Activated CD4-positive, alpha-beta T cell treated with anti-CD3 and anti-CD28 coated beads, Interleukin-10, Interleukin-2, amounts not matched to agents 100 ng/mL and 50 ng/mL, durations not matched to agents 16 hours and 8 hours (primary cell): ENCODE results near the gene ECI1.

Experiments
- DNase-seq: peaks from one replicate; pipeline ENCODE4 v3.0.0-alpha.2; 2020

ECI1 gene

DNA sequence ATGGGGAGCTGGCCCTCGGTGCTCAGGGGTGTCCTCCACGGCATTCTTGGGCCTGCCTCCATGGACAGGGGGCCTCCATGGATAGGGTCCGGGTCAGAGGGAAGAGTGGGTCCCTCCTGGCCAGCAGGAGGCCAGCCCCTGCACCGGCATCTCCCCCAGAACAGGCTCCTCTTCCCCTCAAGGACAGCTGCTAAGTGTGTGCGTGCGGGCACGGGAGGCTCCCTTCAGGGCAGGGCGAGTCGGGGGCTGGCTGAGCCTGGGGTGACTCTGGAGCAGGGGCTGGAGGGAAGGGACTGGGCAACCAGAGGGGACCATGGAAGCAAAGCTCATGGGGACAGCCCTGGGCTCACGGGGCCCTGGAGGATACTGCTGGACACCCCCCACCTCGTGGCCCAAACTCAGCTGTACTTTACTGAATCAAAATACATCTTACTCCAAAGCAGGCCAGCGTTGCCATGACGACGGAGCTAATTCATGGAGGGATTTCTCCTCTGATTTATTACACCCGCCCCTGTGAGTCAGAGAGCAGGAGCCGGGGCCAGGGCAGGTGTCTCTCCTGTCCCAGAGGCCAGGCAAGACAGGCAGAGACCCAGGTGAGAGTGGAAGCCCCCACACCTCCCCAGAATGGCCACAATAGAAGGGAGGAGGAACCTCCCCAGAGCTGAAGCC, 57.1 kb downstream of the ECI1 start:
- no peak for DNase-seq

- DNase-seq, result no peak
These were observed 60.0 kb downstream of the ECI1 start for GRCh38 chr16:2191446-2191706.

GRCh38 chr16:2190659-2191445, 60.5 kb downstream of the ECI1 start:
- no peak for DNase-seq

GRCh38 chr16:2190002-2190658, 61.3 kb downstream of the ECI1 start:
- DNase-seq, result no peak
